ENCODE data around the gene LRRC49. TPM values are rescaled to one million over a fixed set of nuclear protein-coding genes. Genes with fewer than 3 reads are reported as not detected.

LRRC49 gene
- total and polyA plus RNA-seq, 2 of the 13 experiments (the other 11 are each of a cell fraction or from before 2014, with no cell fraction given), result 0.57 to 1.00 TPM

GRCh38 chr15:70964686-70965085, 72.1 kb downstream of the LRRC49 start:
- no peak for DNase-seq (ENCODE audit: low spot score)
- Histone ChIP-seq H3K9me3 (ENCODE audit: low read length) (no peaks in the 10 kb centered on the region), H3K9ac (ENCODE audit: insufficient read depth, low read depth, low read length) (no peak overlapping the region), H4K20me1 (ENCODE audit: insufficient read depth, low read length) (no peaks in the 10 kb centered on the region), H3K79me2 (ENCODE audit: insufficient read depth, low read length) (no peaks in the 10 kb centered on the region), H3K4me3 (replicated peaks in 1 of 3; ENCODE audit: insufficient read depth in 1 of 3, low read depth in 2 of 3, low read length in 3 of 3) (no peak overlapping the region), H2AFZ (ENCODE audit: low read length) (no peak overlapping the region), H3K36me3 (replicated peaks in 1 of 2; ENCODE audit: control insufficient read depth in 1 of 2, insufficient read depth in 2 of 2, low read length in 2 of 2) (no peaks in the 10 kb centered on the region), H3K4me1 (ENCODE audit: insufficient read depth, low read length) (no peaks in the 10 kb centered on the region), H3K4me2 (ENCODE audit: low read depth, low read length) (no peak overlapping the region), H3K27ac (ENCODE audit: extremely low read length, insufficient read depth, low read length) (no peak overlapping the region), H3K27me3 (ENCODE audit: control insufficient read depth in 1 of 2, insufficient read depth in 2 of 2, low read length in 2 of 2) (no peaks in the 10 kb centered on the region)
- FAIRE-seq, result no peak
- no peak for ATAC-seq
- no TSS peak for BruUV-seq (replicated peaks)
- TF ChIP-seq MAF1 (CRISPR knock-in tag; IDR thresholded peaks at IDR 0.05; ENCODE audit: borderline replicate concordance) (no peak), KMT2B (CRISPR knock-in tag; IDR thresholded peaks at IDR 0.05) (no peak), SOX5 (CRISPR knock-in tag; IDR thresholded peaks at IDR 0.05; ENCODE audit: borderline replicate concordance) (no peak), ZFP36 (IDR thresholded peaks at IDR 0.05; ENCODE audit: borderline replicate concordance, low read depth, low read length, partially characterized antibody) (no peak)
- TF ChIP-seq, protein P1, sequence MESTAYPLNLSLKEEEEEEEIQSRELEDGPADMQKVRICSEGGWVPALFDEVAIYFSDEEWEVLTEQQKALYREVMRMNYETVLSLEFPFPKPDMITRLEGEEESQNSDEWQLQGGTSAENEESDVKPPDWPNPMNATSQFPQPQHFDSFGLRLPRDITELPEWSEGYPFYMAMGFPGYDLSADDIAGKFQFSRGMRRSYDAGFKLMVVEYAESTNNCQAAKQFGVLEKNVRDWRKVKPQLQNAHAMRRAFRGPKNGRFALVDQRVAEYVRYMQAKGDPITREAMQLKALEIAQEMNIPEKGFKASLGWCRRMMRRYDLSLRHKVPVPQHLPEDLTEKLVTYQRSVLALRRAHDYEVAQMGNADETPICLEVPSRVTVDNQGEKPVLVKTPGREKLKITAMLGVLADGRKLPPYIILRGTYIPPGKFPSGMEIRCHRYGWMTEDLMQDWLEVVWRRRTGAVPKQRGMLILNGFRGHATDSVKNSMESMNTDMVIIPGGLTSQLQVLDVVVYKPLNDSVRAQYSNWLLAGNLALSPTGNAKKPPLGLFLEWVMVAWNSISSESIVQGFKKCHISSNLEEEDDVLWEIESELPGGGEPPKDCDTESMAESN (CRISPR knock-in tag; conservative IDR thresholded peaks at IDR 0.05), result no peak
- TF ChIP-seq, protein P2, sequence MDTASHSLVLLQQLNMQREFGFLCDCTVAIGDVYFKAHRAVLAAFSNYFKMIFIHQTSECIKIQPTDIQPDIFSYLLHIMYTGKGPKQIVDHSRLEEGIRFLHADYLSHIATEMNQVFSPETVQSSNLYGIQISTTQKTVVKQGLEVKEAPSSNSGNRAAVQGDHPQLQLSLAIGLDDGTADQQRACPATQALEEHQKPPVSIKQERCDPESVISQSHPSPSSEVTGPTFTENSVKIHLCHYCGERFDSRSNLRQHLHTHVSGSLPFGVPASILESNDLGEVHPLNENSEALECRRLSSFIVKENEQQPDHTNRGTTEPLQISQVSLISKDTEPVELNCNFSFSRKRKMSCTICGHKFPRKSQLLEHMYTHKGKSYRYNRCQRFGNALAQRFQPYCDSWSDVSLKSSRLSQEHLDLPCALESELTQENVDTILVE (CRISPR knock-in tag; IDR thresholded peaks at IDR 0.05), result no peak
- 0% methylated on average over 1 of the region's 1 CpG for WGBS (ENCODE audit: low lambda C conversion rate)
- POLR2A ChIA-PET, result no interaction called here
- intact Hi-C loops (cut with micrococcal nuclease; ENCODE audit: unreplicated experiment), result no loop called here
- CTCF ChIA-PET (ENCODE audit: low intra/inter-chr PET ratio, low total read pairs), result no interaction called here
- in situ Hi-C loops (cut with HindIII; ENCODE audit: extremely low pct_ligation_motif_present, low pct_unique_long_range_greater_than_20kb), result no loop called here

GRCh38 chr15:70967646-70968045, 75.0 kb downstream of the LRRC49 start:
- no peaks in the 10 kb centered on the region for H3K27me3 ChIP-seq (ENCODE audit: control insufficient read depth in 1 of 2, insufficient read depth in 2 of 2, low read length in 2 of 2)
- no peaks in the 10 kb centered on the region for H3K4me1 ChIP-seq (ENCODE audit: insufficient read depth, low read length)
- H3K9ac ChIP-seq (ENCODE audit: insufficient read depth, low read depth, low read length), result no peak overlapping the region
- H3K27ac ChIP-seq (ENCODE audit: extremely low read length, insufficient read depth, low read length), result no peak overlapping the region
- WGBS (ENCODE audit: low lambda C conversion rate), result 0% methylated on average over 1 of the region's 1 CpG
- H3K4me2 ChIP-seq (ENCODE audit: low read depth, low read length), result no peak overlapping the region
- in situ Hi-C loops (cut with HindIII; ENCODE audit: extremely low pct_ligation_motif_present, low pct_unique_long_range_greater_than_20kb) (no loop called here), intact Hi-C loops (cut with micrococcal nuclease; ENCODE audit: unreplicated experiment) (no loop called here)
- no peak overlapping the region for H3K4me3 ChIP-seq (replicated peaks in 1 of 3; ENCODE audit: insufficient read depth in 1 of 3, low read depth in 2 of 3, low read length in 3 of 3)
- no peaks in the 10 kb centered on the region for H3K9me3 ChIP-seq (ENCODE audit: low read length)
- H4K20me1 ChIP-seq (ENCODE audit: insufficient read depth, low read length), result no peaks in the 10 kb centered on the region
- H3K36me3 ChIP-seq (replicated peaks in 1 of 2; ENCODE audit: control insufficient read depth in 1 of 2, insufficient read depth in 2 of 2, low read length in 2 of 2), result no peaks in the 10 kb centered on the region
- ATAC-seq, result no peak
- no peak overlapping the region for H2AFZ ChIP-seq (ENCODE audit: low read length)
- BruUV-seq (replicated peaks), result no TSS peak
- no peak for DNase-seq (ENCODE audit: low spot score)
- H3K79me2 ChIP-seq (ENCODE audit: insufficient read depth, low read length), result no peaks in the 10 kb centered on the region
- no peak for FAIRE-seq
- POLR2A ChIA-PET, result no interaction called here
- CTCF ChIA-PET (ENCODE audit: low intra/inter-chr PET ratio, low total read pairs), result no interaction called here
- no peak for TF ChIP-seq ZNF354B (CRISPR knock-in tag; IDR thresholded peaks at IDR 0.05)
- TF ChIP-seq FOXA1 (IDR thresholded peaks at IDR 0.05), result no peak
- TF ChIP-seq FOXA1 (CRISPR knock-in tag; IDR thresholded peaks at IDR 0.05), result no peak
- TF ChIP-seq ZNF616 (CRISPR knock-in tag; IDR thresholded peaks at IDR 0.05; ENCODE audit: low read depth), result no peak

Data from HepG2 (cell line).